ENCODE results near the gene USP5.

DNA sequence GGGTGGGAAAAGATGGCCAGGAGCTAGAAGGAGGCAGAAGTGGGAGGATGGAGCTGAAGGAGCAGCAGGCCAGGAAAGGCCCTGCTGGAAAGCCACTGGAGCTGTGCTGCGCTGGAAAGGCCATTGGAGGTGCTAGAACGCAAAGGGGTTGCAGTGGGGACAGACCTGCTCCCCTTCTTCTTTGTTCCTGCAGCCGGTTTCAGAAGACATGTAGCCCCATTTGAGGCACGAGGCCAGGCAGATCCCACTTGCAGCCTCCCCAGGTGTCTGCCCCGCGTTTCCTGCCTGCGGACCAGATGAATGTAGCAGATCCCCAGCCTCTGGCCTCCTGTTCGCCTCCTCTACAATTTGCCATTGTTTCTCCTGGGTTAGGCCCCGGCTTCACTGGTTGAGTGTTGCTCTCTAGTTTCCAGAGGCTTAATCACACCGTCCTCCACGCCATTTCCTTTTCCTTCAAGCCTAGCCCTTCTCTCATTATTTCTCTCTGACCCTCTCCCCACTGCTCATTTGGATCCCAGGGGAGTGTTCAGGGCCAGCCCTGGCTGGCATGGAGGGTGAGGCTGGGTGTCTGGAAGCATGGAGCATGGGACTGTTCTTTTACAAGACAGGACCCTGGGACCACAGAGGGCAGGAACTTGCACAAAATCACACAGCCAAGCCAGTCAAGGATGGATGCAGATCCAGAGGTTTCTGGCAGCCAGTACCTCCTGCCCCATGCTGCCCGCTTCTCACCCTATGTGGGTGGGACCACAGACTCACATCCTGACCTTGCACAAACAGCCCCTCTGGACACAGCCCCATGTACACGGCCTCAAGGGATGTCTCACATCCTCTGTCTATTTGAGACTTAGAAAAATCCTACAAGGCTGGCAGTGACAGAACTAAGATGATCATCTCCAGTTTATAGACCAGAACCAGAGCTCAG lies 32.6 kb upstream of the USP5 start:
- TF ChIP-seq, protein P1, sequence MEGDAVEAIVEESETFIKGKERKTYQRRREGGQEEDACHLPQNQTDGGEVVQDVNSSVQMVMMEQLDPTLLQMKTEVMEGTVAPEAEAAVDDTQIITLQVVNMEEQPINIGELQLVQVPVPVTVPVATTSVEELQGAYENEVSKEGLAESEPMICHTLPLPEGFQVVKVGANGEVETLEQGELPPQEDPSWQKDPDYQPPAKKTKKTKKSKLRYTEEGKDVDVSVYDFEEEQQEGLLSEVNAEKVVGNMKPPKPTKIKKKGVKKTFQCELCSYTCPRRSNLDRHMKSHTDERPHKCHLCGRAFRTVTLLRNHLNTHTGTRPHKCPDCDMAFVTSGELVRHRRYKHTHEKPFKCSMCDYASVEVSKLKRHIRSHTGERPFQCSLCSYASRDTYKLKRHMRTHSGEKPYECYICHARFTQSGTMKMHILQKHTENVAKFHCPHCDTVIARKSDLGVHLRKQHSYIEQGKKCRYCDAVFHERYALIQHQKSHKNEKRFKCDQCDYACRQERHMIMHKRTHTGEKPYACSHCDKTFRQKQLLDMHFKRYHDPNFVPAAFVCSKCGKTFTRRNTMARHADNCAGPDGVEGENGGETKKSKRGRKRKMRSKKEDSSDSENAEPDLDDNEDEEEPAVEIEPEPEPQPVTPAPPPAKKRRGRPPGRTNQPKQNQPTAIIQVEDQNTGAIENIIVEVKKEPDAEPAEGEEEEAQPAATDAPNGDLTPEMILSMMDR (conservative IDR thresholded peaks at IDR 0.05) = no peak
- TF ChIP-seq ZFX (IDR thresholded peaks at IDR 0.05) = no peak

All from C4-2B (cell line).